ENCODE measurements around the gene ZNF385B. TPM values are rescaled to one million over a fixed set of nuclear protein-coding genes. Genes with fewer than 3 reads are reported as not detected.

Gene ZNF385B
- total RNA-seq, 1 experiment from 2014 or later: 9.3 TPM

- BruUV-seq (replicated peaks): no TSS peak
- Histone ChIP-seq H3K4me3 (replicated peaks in 1 of 2; ENCODE audit: low read depth in 1 of 2, low read length in 2 of 2) (no peak overlapping the region), H4K20me1 (ENCODE audit: insufficient read depth) (no peaks in the 10 kb centered on the region), H3K4me2 (ENCODE audit: low read length) (no peak overlapping the region), H3K9ac (ENCODE audit: low read length) (no peak overlapping the region), H3K9me3 (ENCODE audit: control insufficient read depth in 1 of 2, insufficient read depth in 1 of 2, low read depth in 1 of 2, low read length in 2 of 2) (no peaks in the 10 kb centered on the region), H3K27me3 (ENCODE audit: insufficient read depth, low read length) (no peaks in the 10 kb centered on the region), H2AFZ (ENCODE audit: low read depth, low read length, poor library complexity, severe bottlenecking) (no peak overlapping the region), H3K4me1 (ENCODE audit: control insufficient read depth in 1 of 2, insufficient read depth in 2 of 2, low read length in 2 of 2) (no peaks in the 10 kb centered on the region), H3K79me2 (ENCODE audit: insufficient read depth, low read length) (no peaks in the 10 kb centered on the region), H3K36me3 (ENCODE audit: control insufficient read depth in 1 of 2, insufficient read depth in 2 of 2, low read length in 2 of 2) (no peaks in the 10 kb centered on the region), H3K9me2 (ENCODE audit: insufficient read depth) (no peaks in the 10 kb centered on the region), H3K27ac (ENCODE audit: low read depth, low read length) (no peak overlapping the region)
- ChIA-PET RAD21 (ENCODE audit: low non-redundant PET in 1 of 2, low total read pairs in 2 of 2, uncharacterized antibody in 2 of 2, unreplicated experiment in 2 of 2) (no interaction called here), POLR2A (no interaction called here), CTCF (no interaction called here)
- ATAC-seq (no peak), DNase-seq (ENCODE audit: low read depth, low spot score) (no peak)
- no peak for TF ChIP-seq ATF3 (IDR thresholded peaks at IDR 0.05)
- TF ChIP-seq TCF7L2 (IDR thresholded peaks at IDR 0.05; ENCODE audit: borderline replicate concordance, extremely low read depth, insufficient read depth, insufficient read length): no peak
- TF ChIP-seq ZNF274 (IDR thresholded peaks at IDR 0.05; ENCODE audit: low read depth, low read length): no peak
- intact Hi-C loops (cut with micrococcal nuclease): no loop called here
These were observed 67.5 kb downstream of the ZNF385B start for GRCh38 chr2:179793902-179794301.

- H3K4me3 ChIP-seq (replicated peaks in 1 of 2; ENCODE audit: low read depth in 1 of 2, low read length in 2 of 2): no peak overlapping the region
- H3K27ac ChIP-seq (ENCODE audit: low read depth, low read length): no peak overlapping the region
- intact Hi-C loops (cut with micrococcal nuclease): no loop called here
- H3K4me1 ChIP-seq (ENCODE audit: control insufficient read depth in 1 of 2, insufficient read depth in 2 of 2, low read length in 2 of 2): no peaks in the 10 kb centered on the region
- no peaks in the 10 kb centered on the region for H3K9me3 ChIP-seq (ENCODE audit: control insufficient read depth in 1 of 2, insufficient read depth in 1 of 2, low read depth in 1 of 2, low read length in 2 of 2)
- no peaks in the 10 kb centered on the region for H3K9me2 ChIP-seq (ENCODE audit: insufficient read depth)
- POLR2A ChIA-PET: no interaction called here
- no peak overlapping the region for H3K4me2 ChIP-seq (ENCODE audit: low read length)
- ATAC-seq: no peak
- H3K36me3 ChIP-seq (ENCODE audit: control insufficient read depth in 1 of 2, insufficient read depth in 2 of 2, low read length in 2 of 2): no peaks in the 10 kb centered on the region
- H3K9ac ChIP-seq (ENCODE audit: low read length): no peak overlapping the region
- RAD21 ChIA-PET (ENCODE audit: low non-redundant PET in 1 of 2, low total read pairs in 2 of 2, uncharacterized antibody in 2 of 2, unreplicated experiment in 2 of 2): no interaction called here
- no peak for DNase-seq (ENCODE audit: low read depth, low spot score)
- no TSS peak for BruUV-seq (replicated peaks)
- H3K79me2 ChIP-seq (ENCODE audit: insufficient read depth, low read length): no peaks in the 10 kb centered on the region
- CTCF ChIA-PET: no interaction called here
- no peaks in the 10 kb centered on the region for H3K27me3 ChIP-seq (ENCODE audit: insufficient read depth, low read length)
- no peak overlapping the region for H2AFZ ChIP-seq (ENCODE audit: low read depth, low read length, poor library complexity, severe bottlenecking)
- no peaks in the 10 kb centered on the region for H4K20me1 ChIP-seq (ENCODE audit: insufficient read depth)
- no peak for TF ChIP-seq CTCF (IDR thresholded peaks at IDR 0.05 in 2 of 3, conservative IDR thresholded peaks at IDR 0.05 in 1 of 3; ENCODE audit: borderline replicate concordance in 1 of 3, insufficient read depth in 1 of 3, low read depth in 2 of 3, low read length in 2 of 3)
- TF ChIP-seq MAX (IDR thresholded peaks at IDR 0.05): no peak
- TF ChIP-seq TCF7L2 (IDR thresholded peaks at IDR 0.05; ENCODE audit: borderline replicate concordance, extremely low read depth, insufficient read depth, insufficient read length): no peak
- TF ChIP-seq EZH2 (IDR thresholded peaks at IDR 0.05): no peak
- no peak for TF ChIP-seq REST (IDR thresholded peaks at IDR 0.05; ENCODE audit: low read depth)
- no peak for TF ChIP-seq ZNF274 (IDR thresholded peaks at IDR 0.05; ENCODE audit: low read depth, low read length)
- TF ChIP-seq YY1 (IDR thresholded peaks at IDR 0.05; ENCODE audit: extremely low read depth, insufficient replicate concordance, low read depth, low read length): no peak
- no peak for TF ChIP-seq CEBPB (IDR thresholded peaks at IDR 0.05; ENCODE audit: low read depth)
- no peak for TF ChIP-seq JUND (IDR thresholded peaks at IDR 0.05)
- no peak for TF ChIP-seq ZFX (IDR thresholded peaks at IDR 0.05)
- TF ChIP-seq ZBTB33 (IDR thresholded peaks at IDR 0.05; ENCODE audit: extremely low read depth, insufficient replicate concordance, low read length): no peak
These were observed 68.2 kb downstream of the ZNF385B start for GRCh38 chr2:179793238-179793637.

Measured in HCT116 (cell line).